HepG2 (cell line): ENCODE results near the gene LAIR1.

Experiments used
- EP300 ChIP-seq, 3 experiments: sonication (generic) in 1 of 3; formaldehyde crosslinking in 1 of 3; IDR thresholded peaks; 2 replicates each; pipeline versions ENCODE4 v1.5.1 to v1.6.1; 2011 to 2020; ENCODE audit warnings: low read depth in 2 of 3, low read length in 2 of 3, borderline replicate concordance in 1 of 3, improper control_type of control experiment in 1 of 3, mild to moderate bottlenecking in 1 of 3, missing genetic modification reagents in 1 of 3, moderate library complexity in 1 of 3
- HHEX ChIP-seq: IDR thresholded peaks from 2 replicates; pipeline ENCODE4 v1.6.1; 2016; ENCODE audit warnings: control low read depth
- KLF13 ChIP-seq: sonication (generic); formaldehyde crosslinking; IDR thresholded peaks from 2 replicates; pipeline ENCODE4 v1.4.0; 2020; ENCODE audit warnings: mild to moderate bottlenecking, missing genetic modification reagents
- POLR2A ChIP-seq, 2 experiments: IDR thresholded peaks; 2 replicates each; pipeline ENCODE4 v1.6.1; 2011; ENCODE audit warnings: low read depth in 2 of 2, low read length in 2 of 2, mild to moderate bottlenecking in 1 of 2, moderate library complexity in 1 of 2; ENCODE audit not compliant: insufficient read depth in 1 of 2
- ZSCAN9 ChIP-seq: IDR thresholded peaks from 2 replicates; pipeline ENCODE4 v1.6.1; 2016; ENCODE audit warnings: borderline replicate concordance
- TF ChIP-seq, protein P1 (sequence below): sonication (generic); formaldehyde crosslinking; IDR thresholded peaks from 2 replicates; pipeline ENCODE4 v1.5.0; 2020; ENCODE audit warnings: mild to moderate bottlenecking, missing genetic modification reagents, moderate library complexity
- TF ChIP-seq, protein P2 (sequence below): IDR thresholded peaks from 2 replicates; pipeline ENCODE4 v1.6.1; 2016; ENCODE audit warnings: low read depth, missing genetic modification reagents, missing compliant biosample characterization
- TF ChIP-seq, protein P3 (sequence below): sonication (generic); formaldehyde crosslinking; conservative IDR thresholded peaks from 2 replicates; pipeline ENCODE4 v1.4.0; 2020; ENCODE audit warnings: missing genetic modification reagents

DNA sequence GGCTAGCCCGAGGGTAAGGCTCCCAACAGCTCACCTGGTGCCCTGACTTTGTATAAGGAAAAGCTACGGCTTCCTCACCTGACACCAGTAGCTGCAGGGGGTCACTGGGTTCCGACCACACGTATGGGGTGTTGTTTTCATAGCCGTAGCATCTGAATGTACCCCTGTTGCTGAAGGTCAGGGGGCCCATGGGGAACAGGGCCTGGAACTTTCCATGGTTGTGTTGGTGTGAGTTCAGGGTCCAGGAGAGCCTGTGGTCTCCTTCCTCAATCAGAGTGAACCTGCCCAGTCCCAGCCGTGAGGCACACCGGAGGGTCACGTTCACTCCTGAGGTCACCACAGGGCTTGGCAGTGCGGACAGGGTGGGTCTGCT, 26.9 kb downstream of the LAIR1 start:
- TF ChIP-seq POLR2A (IDR thresholded peaks at IDR 0.05; ENCODE audit: insufficient read depth in 1 of 2, low read depth in 2 of 2, low read length in 2 of 2) = no peak
- no peak for TF ChIP-seq ZSCAN9 (CRISPR knock-in tag)
- TF ChIP-seq HHEX (CRISPR knock-in tag) = no peak
- TF ChIP-seq EP300 (IDR thresholded peaks at IDR 0.05; ENCODE audit: low read depth in 2 of 2, low read length in 2 of 2) = no peak
- TF ChIP-seq EP300 (CRISPR knock-in tag; IDR thresholded peaks at IDR 0.05; ENCODE audit: borderline replicate concordance) = no peak
- TF ChIP-seq, protein P1, sequence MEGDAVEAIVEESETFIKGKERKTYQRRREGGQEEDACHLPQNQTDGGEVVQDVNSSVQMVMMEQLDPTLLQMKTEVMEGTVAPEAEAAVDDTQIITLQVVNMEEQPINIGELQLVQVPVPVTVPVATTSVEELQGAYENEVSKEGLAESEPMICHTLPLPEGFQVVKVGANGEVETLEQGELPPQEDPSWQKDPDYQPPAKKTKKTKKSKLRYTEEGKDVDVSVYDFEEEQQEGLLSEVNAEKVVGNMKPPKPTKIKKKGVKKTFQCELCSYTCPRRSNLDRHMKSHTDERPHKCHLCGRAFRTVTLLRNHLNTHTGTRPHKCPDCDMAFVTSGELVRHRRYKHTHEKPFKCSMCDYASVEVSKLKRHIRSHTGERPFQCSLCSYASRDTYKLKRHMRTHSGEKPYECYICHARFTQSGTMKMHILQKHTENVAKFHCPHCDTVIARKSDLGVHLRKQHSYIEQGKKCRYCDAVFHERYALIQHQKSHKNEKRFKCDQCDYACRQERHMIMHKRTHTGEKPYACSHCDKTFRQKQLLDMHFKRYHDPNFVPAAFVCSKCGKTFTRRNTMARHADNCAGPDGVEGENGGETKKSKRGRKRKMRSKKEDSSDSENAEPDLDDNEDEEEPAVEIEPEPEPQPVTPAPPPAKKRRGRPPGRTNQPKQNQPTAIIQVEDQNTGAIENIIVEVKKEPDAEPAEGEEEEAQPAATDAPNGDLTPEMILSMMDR = no peak
- TF ChIP-seq, protein P2, sequence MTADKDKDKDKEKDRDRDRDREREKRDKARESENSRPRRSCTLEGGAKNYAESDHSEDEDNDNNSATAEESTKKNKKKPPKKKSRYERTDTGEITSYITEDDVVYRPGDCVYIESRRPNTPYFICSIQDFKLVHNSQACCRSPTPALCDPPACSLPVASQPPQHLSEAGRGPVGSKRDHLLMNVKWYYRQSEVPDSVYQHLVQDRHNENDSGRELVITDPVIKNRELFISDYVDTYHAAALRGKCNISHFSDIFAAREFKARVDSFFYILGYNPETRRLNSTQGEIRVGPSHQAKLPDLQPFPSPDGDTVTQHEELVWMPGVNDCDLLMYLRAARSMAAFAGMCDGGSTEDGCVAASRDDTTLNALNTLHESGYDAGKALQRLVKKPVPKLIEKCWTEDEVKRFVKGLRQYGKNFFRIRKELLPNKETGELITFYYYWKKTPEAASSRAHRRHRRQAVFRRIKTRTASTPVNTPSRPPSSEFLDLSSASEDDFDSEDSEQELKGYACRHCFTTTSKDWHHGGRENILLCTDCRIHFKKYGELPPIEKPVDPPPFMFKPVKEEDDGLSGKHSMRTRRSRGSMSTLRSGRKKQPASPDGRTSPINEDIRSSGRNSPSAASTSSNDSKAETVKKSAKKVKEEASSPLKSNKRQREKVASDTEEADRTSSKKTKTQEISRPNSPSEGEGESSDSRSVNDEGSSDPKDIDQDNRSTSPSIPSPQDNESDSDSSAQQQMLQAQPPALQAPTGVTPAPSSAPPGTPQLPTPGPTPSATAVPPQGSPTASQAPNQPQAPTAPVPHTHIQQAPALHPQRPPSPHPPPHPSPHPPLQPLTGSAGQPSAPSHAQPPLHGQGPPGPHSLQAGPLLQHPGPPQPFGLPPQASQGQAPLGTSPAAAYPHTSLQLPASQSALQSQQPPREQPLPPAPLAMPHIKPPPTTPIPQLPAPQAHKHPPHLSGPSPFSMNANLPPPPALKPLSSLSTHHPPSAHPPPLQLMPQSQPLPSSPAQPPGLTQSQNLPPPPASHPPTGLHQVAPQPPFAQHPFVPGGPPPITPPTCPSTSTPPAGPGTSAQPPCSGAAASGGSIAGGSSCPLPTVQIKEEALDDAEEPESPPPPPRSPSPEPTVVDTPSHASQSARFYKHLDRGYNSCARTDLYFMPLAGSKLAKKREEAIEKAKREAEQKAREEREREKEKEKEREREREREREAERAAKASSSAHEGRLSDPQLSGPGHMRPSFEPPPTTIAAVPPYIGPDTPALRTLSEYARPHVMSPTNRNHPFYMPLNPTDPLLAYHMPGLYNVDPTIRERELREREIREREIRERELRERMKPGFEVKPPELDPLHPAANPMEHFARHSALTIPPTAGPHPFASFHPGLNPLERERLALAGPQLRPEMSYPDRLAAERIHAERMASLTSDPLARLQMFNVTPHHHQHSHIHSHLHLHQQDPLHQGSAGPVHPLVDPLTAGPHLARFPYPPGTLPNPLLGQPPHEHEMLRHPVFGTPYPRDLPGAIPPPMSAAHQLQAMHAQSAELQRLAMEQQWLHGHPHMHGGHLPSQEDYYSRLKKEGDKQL (CRISPR knock-in tag) = no peak
- TF ChIP-seq, protein P3, sequence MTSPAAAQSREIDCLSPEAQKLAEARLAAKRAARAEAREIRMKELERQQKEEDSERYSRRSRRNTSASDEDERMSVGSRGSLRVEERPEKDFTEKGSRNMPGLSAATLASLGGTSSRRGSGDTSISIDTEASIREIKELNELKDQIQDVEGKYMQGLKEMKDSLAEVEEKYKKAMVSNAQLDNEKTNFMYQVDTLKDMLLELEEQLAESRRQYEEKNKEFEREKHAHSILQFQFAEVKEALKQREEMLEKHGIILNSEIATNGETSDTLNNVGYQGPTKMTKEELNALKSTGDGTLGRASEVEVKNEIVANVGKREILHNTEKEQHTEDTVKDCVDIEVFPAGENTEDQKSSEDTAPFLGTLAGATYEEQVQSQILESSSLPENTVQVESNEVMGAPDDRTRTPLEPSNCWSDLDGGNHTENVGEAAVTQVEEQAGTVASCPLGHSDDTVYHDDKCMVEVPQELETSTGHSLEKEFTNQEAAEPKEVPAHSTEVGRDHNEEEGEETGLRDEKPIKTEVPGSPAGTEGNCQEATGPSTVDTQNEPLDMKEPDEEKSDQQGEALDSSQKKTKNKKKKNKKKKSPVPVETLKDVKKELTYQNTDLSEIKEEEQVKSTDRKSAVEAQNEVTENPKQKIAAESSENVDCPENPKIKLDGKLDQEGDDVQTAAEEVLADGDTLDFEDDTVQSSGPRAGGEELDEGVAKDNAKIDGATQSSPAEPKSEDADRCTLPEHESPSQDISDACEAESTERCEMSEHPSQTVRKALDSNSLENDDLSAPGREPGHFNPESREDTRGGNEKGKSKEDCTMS = no peak
- TF ChIP-seq KLF13 = no peak
